Endothelial cell (in vitro differentiated cells): ENCODE results near the gene FBXL17. TPM values are rescaled to one million over a fixed set of nuclear protein-coding genes. Genes with fewer than 3 reads are reported as not detected.

Experiments
- DNase-seq: peaks from one replicate; pipeline ENCODE4 v3.0.0; 2021; ENCODE audit warnings: low spot score
- H3K27ac Mint-ChIP-seq: one replicate; pipeline ENCODE4 v1.8.0; 2021; ENCODE audit warnings: mixed read lengths, inconsistent platforms; ENCODE audit not compliant: unreplicated experiment
- H3K27me3 Mint-ChIP-seq: one replicate; pipeline ENCODE4 v1.8.0; 2021; ENCODE audit warnings: mild to moderate bottlenecking, moderate library complexity, mixed read lengths, inconsistent platforms; ENCODE audit not compliant: unreplicated experiment
- H3K36me3 Mint-ChIP-seq: one replicate; pipeline ENCODE4 v1.8.0; 2021; ENCODE audit warnings: mild to moderate bottlenecking, low read depth, mixed read lengths, inconsistent platforms; ENCODE audit not compliant: unreplicated experiment
- H3K4me1 Mint-ChIP-seq: one replicate; pipeline ENCODE4 v1.8.0; 2021; ENCODE audit warnings: mild to moderate bottlenecking, mixed read lengths, inconsistent platforms; ENCODE audit not compliant: unreplicated experiment
- H3K4me3 Mint-ChIP-seq: one replicate; pipeline ENCODE4 v1.8.0; 2021; ENCODE audit warnings: mild to moderate bottlenecking, mixed read lengths, inconsistent platforms; ENCODE audit not compliant: unreplicated experiment
- H3K9me3 Mint-ChIP-seq: one replicate; pipeline ENCODE4 v1.8.0; 2021; ENCODE audit warnings: mixed read lengths, inconsistent platforms; ENCODE audit not compliant: unreplicated experiment
- CTCF ChIP-seq: fragments of 200-600 bp; sonication (generic); IDR thresholded peaks from one replicate; pipeline ENCODE4 v1.5.0; 2021; ENCODE audit warnings: antibody characterized with exemption; ENCODE audit not compliant: unreplicated experiment
- total RNA-seq: library from RNA; stranded (reverse); fragmentation: NEBNext Ultra II Directional; extraction: Animal tissue kit (Norgen Biotek cat#: 25700); gene quantifications from one replicate; pipeline ENCODE4 v1.2.1, GENCODE V29; 2021; ENCODE audit not compliant: unreplicated experiment

FBXL17 gene
- total RNA-seq, 1 donor from 2014 or later: 14.9 TPM

- peaks cover 6% of the 10 kb centered on the region for H3K4me1 Mint-ChIP-seq
- no peak overlapping the region for H3K4me3 Mint-ChIP-seq
- TF ChIP-seq CTCF: no peak
- no peaks in the 10 kb centered on the region for H3K9me3 Mint-ChIP-seq
- DNase-seq: no peak
- H3K27me3 Mint-ChIP-seq: peaks cover 3% of the 10 kb centered on the region
- H3K27ac Mint-ChIP-seq: no peak overlapping the region
- no peaks in the 10 kb centered on the region for H3K36me3 Mint-ChIP-seq
Measured at GRCh38 chr5:108387758-108388157, 5.9 kb upstream of the FBXL17 start.

GRCh38 chr5:108386345-108387061 lies 4.6 kb upstream of the FBXL17 start:
- H3K27me3 Mint-ChIP-seq: peaks cover 8% of the 10 kb centered on the region
- H3K9me3 Mint-ChIP-seq: no peaks in the 10 kb centered on the region
- H3K36me3 Mint-ChIP-seq: no peaks in the 10 kb centered on the region
- H3K4me1 Mint-ChIP-seq: peaks cover 12% of the 10 kb centered on the region
- DNase-seq: no peak
- H3K4me3 Mint-ChIP-seq: no peak overlapping the region
- TF ChIP-seq CTCF: no peak
- no peak overlapping the region for H3K27ac Mint-ChIP-seq

GRCh38 chr5:108384741-108385140 lies 2.8 kb upstream of the FBXL17 start:
- H3K4me3 Mint-ChIP-seq: no peak overlapping the region

GRCh38 chr5:108382784-108383330 lies 959 bp upstream of the FBXL17 start:
- Mint-ChIP-seq H3K9me3 (no peaks in the 10 kb centered on the region), H3K27ac (peak overlapping the region; percentile 91), H3K4me3 (peak overlapping the region; percentile 93), H3K4me1 (peaks cover 17% of the 10 kb centered on the region), H3K36me3 (peaks cover 4% of the 10 kb centered on the region), H3K27me3 (peaks cover 12% of the 10 kb centered on the region)
- TF ChIP-seq CTCF: no peak
- DNase-seq: peak; percentile 8

More at GRCh38 chr5:108384741-108385140, 2.8 kb upstream of the FBXL17 start:
- no peak for TF ChIP-seq CTCF
- no peak for DNase-seq
- Mint-ChIP-seq H3K27ac (no peak overlapping the region), H3K9me3 (no peaks in the 10 kb centered on the region), H3K4me1 (peaks cover 12% of the 10 kb centered on the region), H3K36me3 (peaks cover 4% of the 10 kb centered on the region), H3K27me3 (peaks cover 10% of the 10 kb centered on the region)

- peak overlapping the region; percentile 22 for H3K27ac Mint-ChIP-seq
- peaks cover 10% of the 10 kb centered on the region for H3K36me3 Mint-ChIP-seq
- TF ChIP-seq CTCF: no peak
- H3K4me1 Mint-ChIP-seq: peaks cover 17% of the 10 kb centered on the region
- H3K9me3 Mint-ChIP-seq: no peaks in the 10 kb centered on the region
- peak; percentile 63 for DNase-seq
- H3K27me3 Mint-ChIP-seq: peaks cover 12% of the 10 kb centered on the region
- H3K4me3 Mint-ChIP-seq: peak overlapping the region; percentile 79
Measured at GRCh38 chr5:108381350-108381953, 446 bp downstream of the FBXL17 start.
